Measurements from ENCODE around the gene ALPG.
A peak's percentile ranks its signal among the peaks of the same experiment; 100 is the strongest.
"Not testable (repeated sequence)": the region's sequence is repeated elsewhere in the genome, so short reads cannot be mapped to it uniquely, and the experiment has no call there.

The ALPG gene

GRCh38 chr2:232419245-232420072, 12.8 kb downstream of the ALPG start:
- DNase-seq (ENCODE audit: low read depth, low spot score) = no peak

DNA sequence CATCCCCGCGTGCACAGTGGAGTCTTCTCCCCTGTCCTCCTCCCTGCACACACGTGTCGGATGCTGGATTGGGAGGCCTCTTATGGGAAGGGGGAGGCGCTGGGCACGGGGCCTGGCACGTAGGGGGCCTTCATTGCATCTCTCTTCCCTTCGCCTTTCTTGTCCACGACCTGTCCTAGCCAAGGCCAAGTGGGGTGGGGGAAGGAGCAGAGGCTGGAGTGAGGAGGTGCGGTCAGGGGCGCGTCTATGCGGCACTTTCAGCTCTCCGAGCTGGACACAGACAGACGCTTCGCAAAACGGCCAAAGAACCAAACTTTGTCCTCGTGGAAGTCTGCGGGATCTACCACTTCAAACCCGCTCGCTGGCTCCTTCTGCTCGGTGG, 13.4 kb downstream of the ALPG start:
- DNase-seq (ENCODE audit: low read depth, low spot score) = no peak

GRCh38 chr2:232420463-232421188, 14.0 kb downstream of the ALPG start:
- no peak for DNase-seq (ENCODE audit: low read depth, low spot score)

DNA sequence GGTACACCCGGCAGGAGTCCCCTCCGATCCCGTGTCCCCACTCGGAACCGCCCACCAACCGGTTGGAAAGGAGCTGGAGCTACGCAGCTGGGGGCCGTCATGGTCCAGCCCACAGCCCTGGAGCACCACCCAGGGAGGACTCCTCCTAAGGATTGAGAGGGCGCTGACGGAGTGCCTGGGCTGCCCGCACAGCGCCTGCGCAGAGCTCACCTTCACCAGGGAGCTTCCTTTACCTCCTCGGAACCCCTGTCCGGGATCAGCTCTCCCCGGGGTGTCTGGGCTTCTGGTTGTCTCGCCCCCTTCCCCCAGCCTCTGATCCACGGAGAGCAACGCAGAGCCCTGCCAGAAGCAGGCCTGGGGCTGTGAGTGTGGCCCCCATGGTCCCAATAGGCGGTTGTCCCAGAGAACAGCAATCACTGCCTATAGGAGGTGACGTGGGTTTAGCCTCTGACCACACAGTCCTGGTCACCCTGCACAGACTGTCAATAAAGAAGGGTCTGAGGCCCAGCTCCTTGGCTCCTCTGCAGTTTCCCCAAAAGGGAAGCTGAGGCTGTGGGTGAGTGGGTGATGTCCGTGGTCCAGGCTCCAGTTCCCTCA, 14.6 kb downstream of the ALPG start:
- no peak for DNase-seq (ENCODE audit: low read depth, low spot score)

- DNase-seq (ENCODE audit: low read depth, low spot score) = no peak
These were observed 15.4 kb downstream of the ALPG start for GRCh38 chr2:232422051-232422450.

DNA sequence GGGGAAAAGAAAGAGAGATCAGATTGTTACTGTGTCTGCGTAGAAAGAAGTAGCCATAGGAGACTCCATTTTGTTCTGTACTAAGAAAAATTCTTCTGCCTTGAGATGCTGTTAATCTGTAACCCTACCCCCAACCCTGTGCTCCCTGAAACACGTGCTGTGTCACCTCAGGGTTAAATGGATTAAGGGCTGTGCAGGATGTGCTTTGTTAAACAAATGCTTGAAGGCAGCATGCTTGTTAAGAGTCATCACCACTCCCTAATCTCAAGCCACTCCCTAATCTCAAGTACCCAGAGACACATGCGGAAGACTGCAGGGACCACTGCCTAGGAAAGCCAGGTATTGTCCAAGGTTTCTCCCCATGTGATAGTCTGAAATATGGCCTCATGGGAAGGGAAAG, 16.4 kb downstream of the ALPG start:
- peak; percentile 63 for DNase-seq (ENCODE audit: low read depth, low spot score)

DNA sequence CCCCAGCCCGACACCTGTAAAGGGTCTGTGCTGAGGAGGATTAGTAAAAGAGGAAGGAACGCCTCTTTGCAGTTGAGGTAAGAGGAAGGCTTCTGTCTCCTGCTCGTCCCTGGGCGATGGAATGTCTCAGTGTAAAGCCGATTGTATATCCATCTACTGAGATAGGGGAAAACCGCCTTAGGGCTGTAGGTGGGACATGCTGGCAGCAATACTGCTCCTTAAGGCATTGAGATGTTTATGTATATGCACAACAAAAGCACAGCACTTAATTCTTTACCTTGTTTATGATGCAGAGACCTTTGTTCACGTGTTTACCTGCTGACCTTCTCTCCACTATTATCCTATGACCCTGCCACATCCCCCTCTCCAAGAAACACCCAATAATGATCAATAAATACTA, 16.8 kb downstream of the ALPG start:
- not testable (repeated sequence) for DNase-seq (ENCODE audit: low read depth, low spot score)

DNA sequence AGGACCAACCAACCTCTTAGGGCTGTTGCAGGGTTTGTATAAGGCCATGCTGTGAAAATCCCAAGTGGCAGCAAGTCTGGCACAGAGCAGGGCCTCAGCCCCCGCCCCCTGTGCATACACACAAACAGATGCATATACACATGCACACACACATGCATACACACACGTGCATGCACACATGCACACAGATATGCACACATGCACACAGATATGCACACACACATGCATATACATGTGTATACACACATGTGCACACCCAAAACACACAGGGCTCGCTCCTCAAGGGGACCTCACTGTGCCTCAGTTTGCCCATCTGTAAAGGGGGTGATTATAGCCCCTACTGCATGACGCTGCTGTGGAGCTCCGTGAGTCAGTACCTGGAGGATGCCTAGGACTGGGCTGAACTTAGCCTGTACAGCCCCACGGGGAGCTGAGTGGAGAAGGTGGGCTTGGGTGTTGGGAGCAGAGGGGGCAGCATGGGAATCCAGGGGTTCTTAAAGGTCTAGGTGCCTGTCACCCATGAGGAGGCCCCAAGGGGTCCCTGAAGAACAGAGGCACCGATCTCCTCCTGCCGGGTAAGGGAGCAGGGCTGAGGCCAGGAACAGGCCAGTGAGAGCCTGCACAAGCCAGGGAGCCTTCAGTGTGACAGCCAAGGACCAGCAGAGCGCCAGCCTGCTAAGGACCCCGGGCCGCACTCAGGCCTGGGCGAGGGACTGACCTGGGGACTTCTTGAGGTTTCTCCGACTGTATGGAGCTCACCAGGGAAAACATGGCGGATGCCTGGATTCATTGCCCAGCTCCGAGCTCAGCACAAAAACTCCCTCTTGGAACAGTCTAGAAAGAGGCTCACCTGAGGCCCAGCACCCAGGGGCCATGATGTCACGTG, 25.3 kb downstream of the ALPG start:
- no peak for DNase-seq (ENCODE audit: low read depth, low spot score)

DNA sequence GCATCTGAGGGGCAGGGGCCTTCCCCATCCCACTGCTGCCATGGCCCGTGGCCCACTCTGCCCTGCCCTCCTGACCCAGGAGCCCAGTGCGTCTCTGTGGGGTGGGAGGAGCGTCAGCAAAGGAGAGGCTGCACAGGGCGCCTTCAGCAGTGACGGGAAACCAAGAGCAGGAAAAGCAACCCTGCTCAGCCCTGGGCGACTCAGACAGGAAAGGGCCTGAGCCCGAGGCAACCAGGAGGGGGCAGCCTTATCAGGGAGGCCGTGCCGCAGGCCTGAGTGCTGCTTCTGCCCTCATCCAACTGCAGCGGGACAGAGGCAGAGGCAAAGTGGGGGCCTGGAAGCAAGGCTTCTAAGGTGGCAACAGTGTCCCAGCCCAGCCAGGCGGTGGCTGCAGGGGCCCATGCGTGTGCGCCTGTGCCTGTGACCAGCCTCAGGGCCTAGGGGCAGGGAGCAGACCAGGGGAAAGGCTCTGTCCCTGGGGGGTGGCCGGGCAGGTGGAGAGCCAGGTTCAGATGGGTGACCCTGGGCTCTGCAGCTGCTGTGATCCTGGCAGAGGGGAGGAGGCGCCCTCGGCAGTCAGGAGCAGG, 26.0 kb downstream of the ALPG start:
- no peak for DNase-seq (ENCODE audit: low read depth, low spot score)

DNA sequence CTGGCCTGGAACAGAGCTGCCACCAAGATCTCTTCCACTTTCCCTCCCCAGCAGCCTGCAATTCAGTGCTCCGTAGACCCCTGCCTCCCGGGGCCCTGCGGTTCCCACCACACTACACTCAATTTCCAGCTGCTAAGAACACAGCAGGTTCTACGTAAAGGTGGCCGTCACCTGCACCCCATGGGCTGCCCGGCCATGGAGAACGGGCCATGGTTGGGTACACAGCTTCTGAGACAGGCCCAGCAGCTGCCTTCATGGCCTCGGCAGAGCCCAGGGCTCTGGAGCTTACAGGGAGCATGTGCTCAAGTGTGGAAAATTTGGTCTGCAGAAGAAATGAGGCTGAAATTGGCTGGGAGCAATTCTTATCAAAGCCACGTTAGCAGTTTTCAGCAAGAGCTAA, 27.0 kb downstream of the ALPG start:
- DNase-seq (ENCODE audit: low read depth, low spot score) = not testable (repeated sequence)

DNA sequence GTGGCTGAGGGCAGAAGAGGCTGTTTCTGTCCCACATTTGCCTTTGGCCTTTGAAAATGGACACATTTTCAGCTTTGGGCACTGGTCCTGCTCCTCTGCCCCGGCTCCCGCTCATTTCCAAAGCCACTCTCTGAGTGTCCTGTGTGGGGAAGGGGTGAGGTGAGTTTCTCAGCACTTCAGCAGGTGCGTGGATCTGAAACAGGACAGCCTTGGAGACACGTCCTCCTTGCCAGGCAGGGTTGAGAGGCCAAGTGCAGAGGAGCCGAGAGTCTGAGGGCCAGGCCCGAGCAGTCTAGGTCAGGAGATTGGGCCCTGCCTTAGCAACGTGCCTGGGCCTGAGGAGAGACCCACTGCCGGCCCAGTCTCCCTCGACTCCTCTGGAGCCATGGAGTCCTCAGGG, 27.4 kb downstream of the ALPG start:
- no peak for DNase-seq (ENCODE audit: low read depth, low spot score)

GRCh38 chr2:232434563-232435374, 28.1 kb downstream of the ALPG start:
- no peak for DNase-seq (ENCODE audit: low read depth, low spot score)

- no peak for DNase-seq (ENCODE audit: low read depth, low spot score)
These were observed 28.7 kb downstream of the ALPG start for GRCh38 chr2:232435375-232435648.

- DNase-seq (ENCODE audit: low read depth, low spot score) = no peak
These were observed 29.2 kb downstream of the ALPG start for GRCh38 chr2:232435805-232436204.

DNA sequence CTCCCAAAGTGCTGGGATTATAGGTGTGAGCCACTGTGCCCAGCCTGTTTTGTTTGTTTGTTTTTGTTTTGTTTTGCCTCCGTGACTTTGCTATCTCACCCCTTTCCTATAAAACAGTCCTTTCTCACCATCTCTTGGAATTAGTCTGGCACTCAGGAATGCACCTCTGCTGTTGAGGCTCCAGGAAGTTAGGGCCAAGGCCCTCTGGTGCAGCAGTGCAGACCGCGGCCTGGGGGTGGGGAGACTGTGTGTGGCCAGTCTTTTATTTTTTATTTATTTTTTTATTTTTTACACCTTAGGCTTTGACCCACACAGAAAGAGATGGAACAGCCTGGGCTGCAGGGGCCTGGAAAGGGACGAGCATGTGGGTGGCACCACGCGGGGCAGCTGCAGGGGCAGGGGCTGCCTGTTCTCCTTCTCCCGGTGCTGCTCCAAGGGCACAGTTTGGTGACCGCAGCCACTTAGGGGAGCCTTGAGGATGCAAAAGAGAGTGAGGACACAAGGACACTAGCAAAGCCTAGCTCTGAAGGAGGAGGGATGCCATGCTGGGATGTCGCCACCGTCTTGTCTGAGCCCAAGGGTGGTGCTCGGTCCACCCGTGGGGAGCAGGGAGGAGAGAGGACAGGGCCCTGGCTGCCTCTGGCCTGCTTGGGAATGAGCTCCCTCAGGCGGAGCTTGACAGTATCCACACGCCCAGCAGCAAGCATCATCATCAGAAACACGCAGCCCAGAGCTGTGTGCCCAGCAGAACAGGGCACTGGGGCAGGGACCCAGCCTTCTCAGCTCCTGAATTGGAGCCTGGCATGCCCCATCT, 29.9 kb downstream of the ALPG start:
- DNase-seq (ENCODE audit: low read depth, low spot score) = no peak

- DNase-seq (ENCODE audit: low read depth, low spot score) = no peak
These were observed 30.5 kb downstream of the ALPG start for GRCh38 chr2:232437195-232437571.

GRCh38 chr2:232438091-232438490, 31.4 kb downstream of the ALPG start:
- no peak for DNase-seq (ENCODE audit: low read depth, low spot score)

- no peak for DNase-seq (ENCODE audit: low read depth, low spot score)
These were observed 32.5 kb downstream of the ALPG start for GRCh38 chr2:232438951-232439757.

DNA sequence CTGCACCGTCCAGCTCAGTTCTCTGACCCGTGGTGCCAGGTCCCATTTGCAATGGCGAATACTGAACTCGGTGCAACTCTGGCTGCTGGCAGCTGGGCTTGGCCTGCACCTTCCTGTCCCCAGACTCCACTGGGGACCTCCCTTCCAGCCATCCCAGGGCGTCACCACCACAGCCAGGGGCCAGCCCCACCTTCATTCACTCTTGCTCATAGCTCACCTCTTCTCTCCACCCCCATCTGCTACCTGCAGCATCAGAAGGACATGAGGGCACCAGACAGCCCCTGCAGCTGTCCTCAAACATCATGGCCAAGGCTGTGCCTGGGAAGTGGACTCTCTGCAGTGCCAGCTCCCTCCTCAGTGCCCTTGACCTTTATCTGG, 33.1 kb downstream of the ALPG start:
- DNase-seq (ENCODE audit: low read depth, low spot score) = no peak
